ENCODE data around the gene SLC66A2. TPM values are rescaled to one million over a fixed set of nuclear protein-coding genes. Genes with fewer than 3 reads are reported as not detected.

SLC66A2 gene
- total RNA-seq, 1 experiment from 2014 or later = 52.8 TPM

GRCh38 chr18:79904357-79905147 lies 46.9 kb downstream of the SLC66A2 start:
- Histone ChIP-seq H3K4me3 (ENCODE audit: low read length) (no peak overlapping the region), H4K20me1 (ENCODE audit: low read length) (no peaks in the 10 kb centered on the region), H3F3A (ENCODE audit: low read length, unreplicated experiment) (peaks cover 4% of the 10 kb centered on the region), H3K4me1 (ENCODE audit: insufficient read depth, low read length) (no peaks in the 10 kb centered on the region), H3K9me2 (replicated peaks; ENCODE audit: low read length) (no peaks in the 10 kb centered on the region), H3K27me3 (ENCODE audit: low read length) (no peaks in the 10 kb centered on the region), H3K9ac (ENCODE audit: low read length) (no peak overlapping the region), H2AFZ (ENCODE audit: low read length) (no peak overlapping the region), H3K9me3 (ENCODE audit: low read length) (no peaks in the 10 kb centered on the region), H3K36me3 (ENCODE audit: low read depth, low read length) (no peaks in the 10 kb centered on the region), H3K79me2 (ENCODE audit: low read length) (no peaks in the 10 kb centered on the region), H3K4me2 (ENCODE audit: low read length) (no peak overlapping the region), H3K27ac (ENCODE audit: low read length) (no peak overlapping the region)
- ATAC-seq (no peak), DNase-seq (no peak)
- TF ChIP-seq EZH2phosphoT487 (IDR thresholded peaks at IDR 0.05; ENCODE audit: borderline replicate concordance, low read length) (no peak), EZH2 (IDR thresholded peaks at IDR 0.05; ENCODE audit: low read length, unreplicated experiment) (no peak)
- TF ChIP-seq, protein P1, sequence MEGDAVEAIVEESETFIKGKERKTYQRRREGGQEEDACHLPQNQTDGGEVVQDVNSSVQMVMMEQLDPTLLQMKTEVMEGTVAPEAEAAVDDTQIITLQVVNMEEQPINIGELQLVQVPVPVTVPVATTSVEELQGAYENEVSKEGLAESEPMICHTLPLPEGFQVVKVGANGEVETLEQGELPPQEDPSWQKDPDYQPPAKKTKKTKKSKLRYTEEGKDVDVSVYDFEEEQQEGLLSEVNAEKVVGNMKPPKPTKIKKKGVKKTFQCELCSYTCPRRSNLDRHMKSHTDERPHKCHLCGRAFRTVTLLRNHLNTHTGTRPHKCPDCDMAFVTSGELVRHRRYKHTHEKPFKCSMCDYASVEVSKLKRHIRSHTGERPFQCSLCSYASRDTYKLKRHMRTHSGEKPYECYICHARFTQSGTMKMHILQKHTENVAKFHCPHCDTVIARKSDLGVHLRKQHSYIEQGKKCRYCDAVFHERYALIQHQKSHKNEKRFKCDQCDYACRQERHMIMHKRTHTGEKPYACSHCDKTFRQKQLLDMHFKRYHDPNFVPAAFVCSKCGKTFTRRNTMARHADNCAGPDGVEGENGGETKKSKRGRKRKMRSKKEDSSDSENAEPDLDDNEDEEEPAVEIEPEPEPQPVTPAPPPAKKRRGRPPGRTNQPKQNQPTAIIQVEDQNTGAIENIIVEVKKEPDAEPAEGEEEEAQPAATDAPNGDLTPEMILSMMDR (conservative IDR thresholded peaks at IDR 0.05; ENCODE audit: low read depth, low read length) = no peak
- intact Hi-C loops (cut with micrococcal nuclease) = no loop called here
- ChIA-PET POLR2A (ENCODE audit: unreplicated experiment) (no interaction called here), CTCF (no interaction called here)
- no TSS peak for BruUV-seq (replicated peaks)

DNA sequence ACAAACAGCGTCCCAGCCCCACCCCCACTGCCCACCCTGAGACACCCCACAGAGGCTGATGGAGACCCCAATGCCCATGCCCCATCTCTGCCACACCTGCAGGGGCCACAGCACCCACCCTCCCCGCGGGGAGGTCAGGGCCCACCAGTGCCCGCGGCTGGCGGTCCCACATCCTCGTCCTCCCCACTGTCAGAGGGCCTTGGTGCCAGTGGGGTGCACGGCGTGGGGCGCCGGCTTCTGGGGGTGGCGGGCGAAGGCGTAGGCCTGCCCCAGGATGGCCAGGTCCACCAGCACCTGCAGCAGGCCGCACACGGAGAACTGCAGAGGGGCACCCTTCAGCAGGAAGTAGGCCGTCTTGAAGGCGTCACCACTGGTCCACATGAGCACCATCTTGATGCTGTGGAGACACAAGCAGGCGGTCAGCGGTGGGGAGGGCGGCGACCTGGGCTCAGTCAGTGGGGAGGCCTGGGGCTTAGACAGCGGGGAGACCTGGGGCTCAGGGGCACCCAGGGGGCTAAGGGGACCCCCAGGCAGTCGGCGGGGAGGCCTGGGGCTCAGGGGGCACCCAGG lies 47.6 kb downstream of the SLC66A2 start:
- no peaks in the 10 kb centered on the region for H3K9me3 ChIP-seq (ENCODE audit: low read length)
- ChIA-PET POLR2A (ENCODE audit: unreplicated experiment) (no interaction called here), CTCF (no interaction called here)

More for the DNA sequence above, 47.6 kb downstream of the SLC66A2 start:
- Histone ChIP-seq H3K36me3 (ENCODE audit: low read depth, low read length) (no peaks in the 10 kb centered on the region), H3K9ac (ENCODE audit: low read length) (no peak overlapping the region), H3K79me2 (ENCODE audit: low read length) (no peaks in the 10 kb centered on the region), H3K9me2 (replicated peaks; ENCODE audit: low read length) (no peaks in the 10 kb centered on the region), H4K20me1 (ENCODE audit: low read length) (no peaks in the 10 kb centered on the region), H3K4me2 (ENCODE audit: low read length) (no peak overlapping the region), H3K27me3 (ENCODE audit: low read length) (no peaks in the 10 kb centered on the region), H3F3A (ENCODE audit: low read length, unreplicated experiment) (peaks cover 4% of the 10 kb centered on the region), H3K4me3 (ENCODE audit: low read length) (no peak overlapping the region), H3K4me1 (ENCODE audit: insufficient read depth, low read length) (no peaks in the 10 kb centered on the region), H3K27ac (ENCODE audit: low read length) (no peak overlapping the region), H2AFZ (ENCODE audit: low read length) (no peak overlapping the region)
- BruUV-seq (replicated peaks) = no TSS peak
- DNase-seq (no peak), ATAC-seq (no peak)
- intact Hi-C loops (cut with micrococcal nuclease) = no loop called here
- TF ChIP-seq EZH2phosphoT487 (IDR thresholded peaks at IDR 0.05; ENCODE audit: borderline replicate concordance, low read length) (no peak), EZH2 (IDR thresholded peaks at IDR 0.05; ENCODE audit: low read length, unreplicated experiment) (no peak)
- TF ChIP-seq, protein P1 (conservative IDR thresholded peaks at IDR 0.05; ENCODE audit: low read depth, low read length) = no peak
